Mesenchymal stem cell (in vitro differentiated cells and primary cell): ENCODE data around the gene ZKSCAN2.

Experiments used
- DNase-seq: peaks from one replicate; pipeline ENCODE4 v3.0.0-alpha.2; 2013
- H2AFZ ChIP-seq: one replicate; pipeline ENCODE4 v1.6.1; 2013; ENCODE audit warnings: low read depth, mild to moderate bottlenecking, control low read depth, inconsistent platforms, low read length, moderate library complexity
- H2AK5ac ChIP-seq: 2 replicates; pipeline ENCODE4 v1.6.1; 2013; ENCODE audit warnings: low read length, moderate library complexity, mild to moderate bottlenecking, inconsistent platforms; ENCODE audit not compliant: severe bottlenecking
- H2BK120ac ChIP-seq: one replicate; pipeline ENCODE4 v1.6.1; 2013; ENCODE audit warnings: low read depth, mild to moderate bottlenecking, inconsistent platforms, low read length, moderate library complexity
- H2BK12ac ChIP-seq, 2 experiments: one replicate each; pipeline ENCODE4 v1.6.1; 2013; ENCODE audit warnings: inconsistent platforms in 2 of 2, low read length in 2 of 2, mild to moderate bottlenecking in 2 of 2, moderate library complexity in 2 of 2, control low read depth in 1 of 2
- H2BK15ac ChIP-seq: one replicate; pipeline ENCODE4 v1.6.1; 2013; ENCODE audit warnings: mild to moderate bottlenecking, low read depth, inconsistent platforms; ENCODE audit not compliant: poor library complexity, severe bottlenecking
- H2BK5ac ChIP-seq: 2 replicates; pipeline ENCODE4 v1.6.1; 2013; ENCODE audit warnings: low read depth, mild to moderate bottlenecking, low read length, control low read depth, inconsistent platforms; ENCODE audit not compliant: poor library complexity, severe bottlenecking
- H3K14ac ChIP-seq, 2 experiments: one replicate each; pipeline ENCODE4 v1.6.1; 2013; ENCODE audit warnings: inconsistent platforms in 2 of 2, low read length in 2 of 2, control low read depth in 1 of 2, mild to moderate bottlenecking in 1 of 2, moderate library complexity in 1 of 2
- H3K18ac ChIP-seq, 2 experiments: one replicate each; pipeline ENCODE4 v1.6.1; 2013; ENCODE audit warnings: inconsistent platforms in 2 of 2, low read length in 2 of 2, control low read depth in 1 of 2, low read depth in 1 of 2, mild to moderate bottlenecking in 1 of 2
- H3K23ac ChIP-seq, 2 experiments: one replicate each; pipeline ENCODE4 v1.6.1; 2013; ENCODE audit warnings: inconsistent platforms in 2 of 2, low read length in 2 of 2, mild to moderate bottlenecking in 2 of 2, moderate library complexity in 2 of 2, control low read depth in 1 of 2
- H3K27ac ChIP-seq: 2 replicates; pipeline ENCODE4 v1.5.1; 2013; ENCODE audit warnings: mild to moderate bottlenecking, moderate library complexity, low read length, control low read depth, inconsistent platforms; ENCODE audit not compliant: poor library complexity, severe bottlenecking
- H3K27me3 ChIP-seq, 2 experiments: 2 replicates each; pipeline versions ENCODE4 v1.6.1 to v1.7.0; 2013; ENCODE audit warnings: low read length in 2 of 2, mild to moderate bottlenecking in 2 of 2, moderate library complexity in 2 of 2, control low read depth in 1 of 2, inconsistent platforms in 1 of 2; ENCODE audit not compliant: control insufficient read depth in 1 of 2, insufficient read depth in 1 of 2
- H3K36me3 ChIP-seq, 2 experiments: 2 replicates each; pipeline versions ENCODE4 v1.6.1 to v1.7.0; 2013; ENCODE audit warnings: low read length in 2 of 2, control low read depth in 1 of 2, inconsistent platforms in 1 of 2, low read depth in 1 of 2, mild to moderate bottlenecking in 1 of 2; ENCODE audit not compliant: insufficient read depth in 2 of 2, control insufficient read depth in 1 of 2
- H3K4ac ChIP-seq, 2 experiments: one replicate each; pipeline ENCODE4 v1.6.1; 2013; ENCODE audit warnings: inconsistent platforms in 2 of 2, low read length in 2 of 2, mild to moderate bottlenecking in 2 of 2, moderate library complexity in 2 of 2, control low read depth in 1 of 2, low read depth in 1 of 2
- H3K4me1 ChIP-seq: 2 replicates; pipeline ENCODE4 v1.6.1; 2013; ENCODE audit warnings: low read depth, low read length, control low read depth; ENCODE audit not compliant: control insufficient read depth, insufficient read depth
- H3K4me2 ChIP-seq: 2 replicates; pipeline ENCODE4 v1.6.1; 2013; ENCODE audit warnings: low read length, mild to moderate bottlenecking, inconsistent platforms; ENCODE audit not compliant: poor library complexity, severe bottlenecking
- H3K4me3 ChIP-seq, 2 experiments: 2 replicates each; pipeline versions ENCODE4 v1.5.1 to v1.7.0; 2013; ENCODE audit warnings: low read length in 2 of 2, mild to moderate bottlenecking in 2 of 2, control low read depth in 1 of 2, low read depth in 1 of 2; ENCODE audit not compliant: insufficient read depth in 1 of 2
- H3K79me1 ChIP-seq: replicated peaks from 2 replicates; pipeline ENCODE4 v1.6.1; 2013; ENCODE audit warnings: mild to moderate bottlenecking, control low read depth, low read length, inconsistent platforms; ENCODE audit not compliant: poor library complexity, severe bottlenecking
- H3K9ac ChIP-seq: 2 replicates; pipeline ENCODE4 v1.7.0; 2013; ENCODE audit warnings: mild to moderate bottlenecking, low read length, moderate library complexity
- H3K9me3 ChIP-seq: 2 replicates; pipeline ENCODE4 v1.7.0; 2013; ENCODE audit warnings: mild to moderate bottlenecking, low read length; ENCODE audit not compliant: control insufficient read depth
- H4K8ac ChIP-seq: one replicate; pipeline ENCODE4 v1.6.1; 2013; ENCODE audit warnings: inconsistent platforms, mild to moderate bottlenecking, low read length, moderate library complexity
- H4K91ac ChIP-seq: one replicate; pipeline ENCODE4 v1.6.1; 2013; ENCODE audit warnings: mild to moderate bottlenecking, low read length, inconsistent platforms
- WGBS: methylation state at CpG from one replicate; pipeline ENCODE4 v1.1.7; 2013; ENCODE audit warnings: mixed read lengths; 5-methylcytosine and 5-hydroxymethylcytosine counted together

The ZKSCAN2 gene

DNA sequence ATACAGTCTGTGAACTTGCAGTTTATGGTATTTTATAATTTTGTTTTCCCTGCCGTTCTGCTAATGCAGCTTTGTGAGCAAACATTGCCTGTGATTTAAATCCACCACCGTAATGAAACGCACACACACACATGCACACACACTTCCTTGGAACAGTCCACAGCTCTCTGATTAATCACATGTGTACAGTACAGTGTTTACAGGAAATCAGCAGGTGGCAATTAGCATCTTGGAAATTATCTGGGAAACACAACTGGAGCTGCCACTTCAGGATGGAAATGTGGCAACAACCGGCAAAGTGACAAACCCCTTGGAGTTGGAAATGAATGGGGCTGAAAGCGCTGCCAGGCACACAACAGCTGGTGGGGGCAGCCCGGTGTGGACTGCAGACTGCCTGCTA, 12.9 kb upstream of the ZKSCAN2 start:
- Histone ChIP-seq H3K27me3 (no peaks in the 10 kb centered on the region), H3K27ac (no peak overlapping the region), H2BK12ac (no peak overlapping the region), H3K9me3 (no peaks in the 10 kb centered on the region), H3K36me3 (peaks cover 0 to 2% of the 10 kb centered on the region in 2 experiments), H3K14ac (no peak overlapping the region), H3K18ac (no peak overlapping the region), H4K8ac (no peak overlapping the region), H2AFZ (no peak overlapping the region), H3K23ac (no peak overlapping the region), H4K91ac (no peak overlapping the region), H3K4ac (no peak overlapping the region), H3K9ac (no peak overlapping the region), H3K4me3 (no peak overlapping the region), H3K79me1 (peaks cover 24% of the 10 kb centered on the region), H2BK120ac (no peak overlapping the region), H2BK15ac (no peak overlapping the region), H3K4me2 (no peak overlapping the region), H2BK5ac (no peak overlapping the region), H3K4me1 (no peaks in the 10 kb centered on the region), H2AK5ac (no peak overlapping the region)
- DNase-seq: no peak
- WGBS: 94% methylated on average over 6 of the region's 6 CpGs

DNA sequence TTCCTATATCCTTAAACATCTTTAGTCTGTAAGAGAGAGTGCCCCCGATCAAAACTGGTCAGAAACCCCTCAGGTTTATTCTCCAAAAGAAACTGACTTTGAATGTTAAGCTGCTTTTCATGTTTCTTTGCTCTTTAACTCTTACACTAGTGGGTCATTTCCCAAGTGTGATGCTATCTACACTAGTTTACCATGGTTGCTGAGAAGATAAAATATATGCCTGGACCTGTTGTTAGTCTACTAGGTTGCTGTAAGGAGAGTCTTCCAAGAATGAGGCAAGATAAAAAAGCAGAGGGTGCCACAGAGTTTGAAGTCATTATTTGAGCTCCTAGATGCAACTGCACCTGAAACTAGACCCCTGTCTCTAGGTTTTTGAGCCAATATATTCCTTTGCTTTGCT, 12.2 kb upstream of the ZKSCAN2 start:
- Histone ChIP-seq H3K14ac (no peak overlapping the region), H3K23ac (no peak overlapping the region), H3K4me3 (no peak overlapping the region), H3K18ac (no peak overlapping the region), H4K8ac (no peak overlapping the region), H2BK5ac (no peak overlapping the region), H3K4me2 (no peak overlapping the region), H2BK12ac (no peak overlapping the region), H3K27ac (no peak overlapping the region), H3K4ac (no peak overlapping the region), H2AFZ (no peak overlapping the region), H4K91ac (no peak overlapping the region), H2AK5ac (no peak overlapping the region), H2BK15ac (no peak overlapping the region), H3K36me3 (peaks cover 0 to 2% of the 10 kb centered on the region in 2 experiments), H3K4me1 (no peaks in the 10 kb centered on the region), H3K79me1 (peaks cover 24% of the 10 kb centered on the region), H3K27me3 (no peaks in the 10 kb centered on the region), H2BK120ac (no peak overlapping the region), H3K9ac (no peak overlapping the region), H3K9me3 (no peaks in the 10 kb centered on the region)
- WGBS: 71% methylated on average over 1 of the region's 1 CpG
- DNase-seq: no peak

DNA sequence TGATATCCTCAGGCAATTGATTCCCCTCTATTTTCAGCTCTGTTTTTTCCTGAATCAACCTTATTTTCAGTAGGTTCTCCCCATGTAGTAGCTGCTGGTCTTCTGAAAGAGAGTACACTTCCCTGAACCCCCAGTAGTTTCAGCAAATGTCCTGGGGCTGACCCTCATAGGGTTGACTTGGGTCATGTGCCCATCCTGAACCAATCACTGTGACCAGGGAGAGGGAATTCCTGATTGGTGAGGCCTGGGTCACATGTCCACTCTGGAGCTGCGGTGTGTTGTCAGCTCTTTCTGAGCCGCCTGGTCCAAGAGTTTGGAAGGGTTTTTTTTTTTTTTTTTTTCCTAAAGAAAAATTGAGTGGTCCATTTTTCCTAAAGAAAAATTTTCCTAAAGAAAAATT, 8.3 kb upstream of the ZKSCAN2 start:
- H3K36me3 ChIP-seq: peaks cover 2 to 16% of the 10 kb centered on the region in 2 experiments
- H3K14ac ChIP-seq: no peak overlapping the region
- no peak overlapping the region for H2BK120ac ChIP-seq
- no peak overlapping the region for H2AK5ac ChIP-seq
- DNase-seq: no peak
- H3K4me1 ChIP-seq: no peaks in the 10 kb centered on the region
- 86% methylated on average over 1 of the region's 2 CpGs for WGBS
- no peak overlapping the region for H2BK12ac ChIP-seq
- H3K4me2 ChIP-seq: no peak overlapping the region
- H3K23ac ChIP-seq: no peak overlapping the region
- H4K91ac ChIP-seq: no peak overlapping the region
- no peak overlapping the region for H3K9ac ChIP-seq
- no peak overlapping the region for H4K8ac ChIP-seq
- no peak overlapping the region for H2BK5ac ChIP-seq
- H3K18ac ChIP-seq: no peak overlapping the region
- H3K79me1 ChIP-seq: peaks cover 34% of the 10 kb centered on the region
- H2BK15ac ChIP-seq: no peak overlapping the region
- no peak overlapping the region for H3K27ac ChIP-seq
- no peak overlapping the region for H2AFZ ChIP-seq
- H3K4ac ChIP-seq: no peak overlapping the region
- no peaks in the 10 kb centered on the region for H3K9me3 ChIP-seq
- no peak overlapping the region for H3K4me3 ChIP-seq
- H3K27me3 ChIP-seq: no peaks in the 10 kb centered on the region

DNA sequence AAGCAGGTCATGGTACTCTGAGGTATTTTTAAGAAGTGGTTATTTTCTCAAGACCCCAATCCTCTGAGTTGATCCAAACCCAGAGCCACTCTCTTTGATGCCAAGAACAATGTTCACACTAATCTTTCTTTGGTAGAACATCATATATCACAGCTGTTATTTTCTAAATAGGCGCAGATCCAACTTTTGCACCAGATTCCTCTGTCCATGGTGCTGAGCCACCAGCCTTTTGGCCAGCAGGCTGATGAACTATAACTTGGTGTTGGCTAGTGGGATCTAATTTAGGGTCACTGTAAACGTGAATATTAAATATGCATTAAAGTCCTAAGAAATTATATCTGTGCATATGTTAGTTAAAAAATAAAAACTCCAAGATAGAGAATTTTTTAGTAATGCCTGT, 7.0 kb upstream of the ZKSCAN2 start:
- no peak overlapping the region for H2AFZ ChIP-seq
- H3K9me3 ChIP-seq: no peaks in the 10 kb centered on the region
- no peak overlapping the region for H3K14ac ChIP-seq
- H3K36me3 ChIP-seq: peaks cover 2 to 16% of the 10 kb centered on the region in 2 experiments
- no peak overlapping the region for H3K4ac ChIP-seq
- DNase-seq: peak; percentile 15
- H3K27ac ChIP-seq: no peak overlapping the region
- no peaks in the 10 kb centered on the region for H3K27me3 ChIP-seq
- no peak overlapping the region for H3K4me3 ChIP-seq
- H3K18ac ChIP-seq: no peak overlapping the region
- H3K4me1 ChIP-seq: no peaks in the 10 kb centered on the region
- peaks cover 32% of the 10 kb centered on the region for H3K79me1 ChIP-seq
- H2BK5ac ChIP-seq: no peak overlapping the region
- H2AK5ac ChIP-seq: no peak overlapping the region
- no peak overlapping the region for H2BK15ac ChIP-seq
- no peak overlapping the region for H4K91ac ChIP-seq
- H2BK12ac ChIP-seq: no peak overlapping the region
- H3K23ac ChIP-seq: no peak overlapping the region
- WGBS: 100% methylated on average over 1 of the region's 2 CpGs
- no peak overlapping the region for H4K8ac ChIP-seq
- H3K4me2 ChIP-seq: no peak overlapping the region
- H2BK120ac ChIP-seq: no peak overlapping the region
- no peak overlapping the region for H3K9ac ChIP-seq
